Measurements from ENCODE around the gene GLT8D1.

The GLT8D1 gene

DNA sequence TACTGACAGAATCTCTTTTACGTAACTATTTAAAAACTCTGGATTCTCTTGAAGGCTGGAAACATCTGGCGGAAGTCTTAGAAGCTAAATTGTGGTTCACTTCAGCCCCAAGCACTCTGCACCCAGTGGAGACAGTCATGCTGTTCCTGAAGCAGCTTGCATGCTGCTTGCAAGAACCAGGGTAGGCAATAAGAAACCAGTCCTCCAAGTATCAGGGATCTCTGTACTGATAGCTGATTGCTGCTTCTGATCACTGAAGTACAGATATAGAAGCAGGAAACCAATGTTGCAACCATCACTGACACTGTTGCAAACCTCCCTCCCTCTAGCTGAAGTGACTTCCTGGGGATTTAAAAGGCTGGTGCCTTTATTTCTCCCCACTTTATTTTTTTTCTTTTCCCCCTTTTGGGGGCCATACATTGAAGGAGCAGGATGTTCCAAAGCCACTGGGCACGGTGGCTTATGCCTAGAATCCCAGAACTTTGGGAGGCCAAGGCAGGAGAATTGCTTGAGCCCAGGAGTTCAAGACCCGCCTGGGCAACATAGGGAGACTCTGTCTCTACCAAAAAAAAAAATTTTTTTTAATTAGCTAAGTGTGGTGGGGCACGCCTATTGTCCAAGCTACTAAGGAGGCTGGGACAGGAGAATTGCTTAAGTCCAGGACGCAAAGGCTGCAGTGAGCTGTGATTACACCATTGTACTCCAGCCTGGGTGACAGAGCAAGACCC, 15.6 kb upstream of the GLT8D1 start:
- no peaks in the 10 kb centered on the region for H3K9me3 Mint-ChIP-seq
- H3K4me3 Mint-ChIP-seq: no peak overlapping the region
- H3K27me3 Mint-ChIP-seq: no peaks in the 10 kb centered on the region
- peaks cover 19% of the 10 kb centered on the region for H3K36me3 Mint-ChIP-seq (ENCODE audit: low read depth)
- H3K27ac Mint-ChIP-seq: peak overlapping the region; percentile 34
- peaks cover 27% of the 10 kb centered on the region for H3K4me1 Mint-ChIP-seq (ENCODE audit: low read depth)

DNA sequence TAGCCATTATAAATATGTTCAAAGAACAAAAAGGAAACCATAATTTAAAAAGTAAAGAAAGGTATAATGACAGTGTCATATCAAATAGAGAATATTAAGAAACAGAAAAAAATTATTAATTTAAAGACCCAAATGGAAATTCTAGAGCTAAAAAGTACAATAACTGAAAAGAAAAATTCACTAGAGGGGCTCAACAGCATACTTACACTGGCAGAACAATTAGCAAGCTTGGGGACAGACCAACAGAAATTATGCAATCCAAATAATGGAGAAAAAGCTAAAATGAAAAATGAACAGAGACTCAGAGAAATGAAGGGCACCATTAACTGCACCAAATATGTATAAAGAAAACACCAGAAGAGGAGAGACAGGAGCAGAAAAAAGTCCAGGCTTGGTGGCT, 14.0 kb upstream of the GLT8D1 start:
- peaks cover 19% of the 10 kb centered on the region for H3K36me3 Mint-ChIP-seq (ENCODE audit: low read depth)
- H3K9me3 Mint-ChIP-seq: no peaks in the 10 kb centered on the region
- peaks cover 27% of the 10 kb centered on the region for H3K4me1 Mint-ChIP-seq (ENCODE audit: low read depth)
- peak overlapping the region; percentile 1 for H3K27ac Mint-ChIP-seq
- H3K27me3 Mint-ChIP-seq: no peaks in the 10 kb centered on the region
- H3K4me3 Mint-ChIP-seq: no peak overlapping the region

- Mint-ChIP-seq H3K36me3 (ENCODE audit: low read depth) (peaks cover 25% of the 10 kb centered on the region), H3K27ac (no peak overlapping the region)
These were observed 10.2 kb upstream of the GLT8D1 start for GRCh38 chr3:52715714-52716305.

GRCh38 chr3:52714335-52715302, 9.0 kb upstream of the GLT8D1 start:
- no peaks in the 10 kb centered on the region for H3K9me3 Mint-ChIP-seq
- peaks cover 25% of the 10 kb centered on the region for H3K36me3 Mint-ChIP-seq (ENCODE audit: low read depth)
- H3K4me1 Mint-ChIP-seq (ENCODE audit: low read depth): peaks cover 5% of the 10 kb centered on the region
- no peak overlapping the region for H3K27ac Mint-ChIP-seq
- H3K27me3 Mint-ChIP-seq: no peaks in the 10 kb centered on the region
- H3K4me3 Mint-ChIP-seq: no peak overlapping the region

More at GRCh38 chr3:52715714-52716305, 10.2 kb upstream of the GLT8D1 start:
- Mint-ChIP-seq H3K9me3 (no peaks in the 10 kb centered on the region), H3K4me1 (ENCODE audit: low read depth) (peaks cover 12% of the 10 kb centered on the region), H3K27me3 (no peaks in the 10 kb centered on the region), H3K4me3 (no peak overlapping the region)

GRCh38 chr3:52712291-52713212, 7.0 kb upstream of the GLT8D1 start:
- peaks cover 38% of the 10 kb centered on the region for H3K36me3 Mint-ChIP-seq (ENCODE audit: low read depth)
- H3K27ac Mint-ChIP-seq: no peak overlapping the region
- no peaks in the 10 kb centered on the region for H3K9me3 Mint-ChIP-seq
- no peaks in the 10 kb centered on the region for H3K27me3 Mint-ChIP-seq
- H3K4me1 Mint-ChIP-seq (ENCODE audit: low read depth): peaks cover 14% of the 10 kb centered on the region
- no peak overlapping the region for H3K4me3 Mint-ChIP-seq

DNA sequence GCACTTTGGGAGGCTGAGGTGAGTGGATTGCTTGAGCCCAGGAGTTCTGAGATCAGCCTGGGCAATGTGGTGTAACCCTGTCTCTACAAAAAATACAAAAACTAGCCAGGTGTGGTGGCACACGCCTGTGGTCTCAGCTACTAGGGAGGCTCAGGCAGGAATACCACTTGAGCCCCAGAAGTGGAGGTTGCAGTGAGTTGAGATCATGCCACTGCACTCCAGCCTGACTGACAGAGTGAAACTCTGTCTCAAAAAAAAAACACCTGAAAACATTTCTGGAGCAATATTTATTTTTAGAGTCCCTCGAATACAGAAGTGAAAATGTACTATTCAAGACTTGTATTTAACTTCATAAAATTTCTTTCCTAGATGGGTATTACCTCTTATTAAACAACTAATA, 4.9 kb upstream of the GLT8D1 start:
- Mint-ChIP-seq H3K36me3 (ENCODE audit: low read depth) (peaks cover 45% of the 10 kb centered on the region), H3K27me3 (no peaks in the 10 kb centered on the region), H3K27ac (no peak overlapping the region), H3K4me1 (ENCODE audit: low read depth) (peaks cover 22% of the 10 kb centered on the region), H3K4me3 (no peak overlapping the region), H3K9me3 (no peaks in the 10 kb centered on the region)

DNA sequence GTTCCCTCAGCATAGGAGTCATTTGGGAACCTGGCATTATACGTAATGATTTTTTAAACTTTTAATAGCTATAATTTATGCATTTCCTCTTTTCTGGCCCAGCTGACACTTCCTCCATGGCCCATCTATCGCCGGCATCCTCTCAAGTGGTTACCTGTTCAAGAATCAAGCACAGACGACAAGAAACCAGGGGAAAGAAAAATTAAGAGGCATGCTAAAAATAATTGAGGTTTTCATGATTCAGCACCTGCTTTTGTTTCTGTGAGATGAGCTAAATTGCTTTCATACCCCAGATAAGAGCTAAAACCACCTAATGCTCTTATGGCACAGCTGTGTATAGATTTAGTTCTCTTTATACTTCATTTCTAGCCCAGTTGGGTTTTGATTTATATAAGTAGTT, 2.0 kb upstream of the GLT8D1 start:
- H3K27me3 Mint-ChIP-seq: no peaks in the 10 kb centered on the region

DNA sequence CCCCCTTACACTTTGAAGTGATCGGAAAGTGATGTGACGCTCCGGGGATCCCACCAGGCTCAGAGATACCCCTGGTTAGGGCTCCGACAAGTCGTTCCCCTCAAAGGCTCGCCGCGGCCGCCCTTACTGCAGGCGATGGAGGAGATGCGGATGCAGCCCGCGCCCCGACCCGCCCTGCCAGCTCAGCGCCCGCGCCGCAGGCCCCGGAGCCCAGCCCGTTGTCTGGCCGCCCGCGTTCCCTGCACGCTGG, 228 bp downstream of the GLT8D1 start:
- H3K4me3 Mint-ChIP-seq: peak overlapping the region; percentile 97
- H3K27ac Mint-ChIP-seq: peak overlapping the region; percentile 95
- H3K36me3 Mint-ChIP-seq (ENCODE audit: low read depth): peaks cover 37% of the 10 kb centered on the region
- peaks cover 38% of the 10 kb centered on the region for H3K4me1 Mint-ChIP-seq (ENCODE audit: low read depth)
- no peaks in the 10 kb centered on the region for H3K9me3 Mint-ChIP-seq
- H3K27me3 Mint-ChIP-seq: no peaks in the 10 kb centered on the region

More for the DNA sequence above, 2.0 kb upstream of the GLT8D1 start:
- H3K9me3 Mint-ChIP-seq: no peaks in the 10 kb centered on the region
- peak overlapping the region; percentile 79 for H3K27ac Mint-ChIP-seq
- H3K4me3 Mint-ChIP-seq: peak overlapping the region; percentile 97
- peaks cover 38% of the 10 kb centered on the region for H3K4me1 Mint-ChIP-seq (ENCODE audit: low read depth)
- peaks cover 43% of the 10 kb centered on the region for H3K36me3 Mint-ChIP-seq (ENCODE audit: low read depth)

DNA sequence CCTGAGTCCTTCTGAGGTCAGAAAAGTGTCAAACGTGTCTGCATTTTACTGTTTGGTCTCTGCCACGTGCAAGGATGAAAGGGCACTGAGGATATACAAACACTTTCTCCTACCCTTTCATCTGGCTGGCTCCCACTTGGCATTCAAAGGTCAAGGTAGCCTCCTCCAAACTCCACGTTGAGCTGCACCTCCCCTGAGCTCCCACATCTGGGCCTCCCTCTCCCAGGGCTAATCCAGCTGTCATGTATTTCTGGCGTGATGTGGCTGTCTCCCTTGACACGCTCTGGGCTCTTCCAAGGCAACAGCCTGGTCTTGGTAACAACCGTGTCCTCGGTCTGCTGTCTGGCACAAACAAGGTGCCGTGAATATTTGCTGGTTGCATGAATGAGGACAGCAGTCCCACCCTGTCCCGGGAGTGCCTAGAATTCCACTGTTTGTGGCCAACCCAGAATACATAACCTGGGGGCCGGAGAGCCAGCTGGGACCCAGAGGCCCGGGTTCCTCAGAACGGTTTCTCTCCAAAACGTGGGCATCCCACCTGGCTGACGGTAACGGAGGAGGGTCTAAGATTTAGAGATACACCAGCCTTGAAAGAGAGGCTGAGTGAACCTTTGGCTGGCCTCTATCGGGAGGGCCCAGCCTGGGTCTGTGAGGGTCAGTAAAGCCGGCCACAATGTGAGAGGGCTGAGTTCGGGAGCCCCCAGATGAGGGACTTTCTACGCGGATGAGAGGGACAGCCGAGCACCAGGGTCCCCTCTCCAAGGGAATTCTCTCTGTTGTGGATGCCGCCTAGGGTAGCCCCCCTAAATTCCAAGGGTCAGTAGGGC, 767 bp downstream of the GLT8D1 start:
- Mint-ChIP-seq H3K4me1 (ENCODE audit: low read depth) (peaks cover 34% of the 10 kb centered on the region), H3K36me3 (ENCODE audit: low read depth) (peaks cover 35% of the 10 kb centered on the region), H3K4me3 (peak overlapping the region; percentile 97), H3K27me3 (no peaks in the 10 kb centered on the region), H3K9me3 (no peaks in the 10 kb centered on the region), H3K27ac (peak overlapping the region; percentile 95)

GRCh38 chr3:52703341-52703740, 2.2 kb downstream of the GLT8D1 start:
- no peaks in the 10 kb centered on the region for H3K27me3 Mint-ChIP-seq
- H3K36me3 Mint-ChIP-seq (ENCODE audit: low read depth): peaks cover 23% of the 10 kb centered on the region
- H3K4me3 Mint-ChIP-seq: peak overlapping the region; percentile 10
- no peaks in the 10 kb centered on the region for H3K9me3 Mint-ChIP-seq
- H3K4me1 Mint-ChIP-seq (ENCODE audit: low read depth): peaks cover 31% of the 10 kb centered on the region
- no peak overlapping the region for H3K27ac Mint-ChIP-seq

GRCh38 chr3:52697632-52697965, 8.0 kb downstream of the GLT8D1 start:
- Mint-ChIP-seq H3K9me3 (no peaks in the 10 kb centered on the region), H3K27me3 (no peaks in the 10 kb centered on the region), H3K27ac (peak overlapping the region; percentile 65), H3K4me3 (no peak overlapping the region), H3K36me3 (ENCODE audit: low read depth) (peaks cover 57% of the 10 kb centered on the region), H3K4me1 (ENCODE audit: low read depth) (peaks cover 33% of the 10 kb centered on the region)

DNA sequence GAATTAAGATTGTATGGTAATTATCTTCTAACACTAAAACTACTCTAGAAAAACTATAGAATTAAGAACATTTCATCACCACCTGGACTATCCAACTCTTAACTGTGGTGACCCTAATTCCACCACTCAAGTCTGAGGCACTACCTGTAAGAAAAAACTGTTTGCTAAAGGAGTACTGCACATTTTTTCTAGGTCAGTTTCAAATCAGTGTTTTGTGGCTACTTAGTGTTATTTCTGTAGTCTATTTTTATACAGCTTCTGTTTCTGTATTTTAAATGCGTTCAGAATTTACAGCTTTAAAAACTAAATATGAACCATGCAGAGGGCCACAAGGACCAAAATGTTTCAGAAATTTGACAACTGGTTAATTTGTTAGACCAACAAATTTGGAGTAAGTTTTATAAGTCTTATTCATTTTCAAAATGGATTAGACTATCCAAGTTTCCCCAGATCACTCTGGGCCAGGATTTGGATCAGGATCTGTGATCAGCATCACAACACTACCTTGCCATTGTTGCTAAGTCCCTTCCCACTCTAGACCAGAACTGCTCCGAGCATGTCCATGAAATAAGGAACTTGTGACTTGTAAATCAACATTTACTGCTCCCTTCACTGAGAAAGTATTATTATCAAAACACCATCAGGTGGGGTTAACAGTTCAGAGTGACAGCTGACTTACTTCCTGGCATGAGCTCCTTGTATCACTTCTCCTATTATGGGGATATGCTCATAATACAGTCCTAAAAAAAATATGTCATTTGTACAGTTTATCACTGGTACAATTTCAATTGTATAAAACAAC, 8.6 kb downstream of the GLT8D1 start:
- Mint-ChIP-seq H3K27me3 (no peaks in the 10 kb centered on the region), H3K4me3 (no peak overlapping the region), H3K9me3 (no peaks in the 10 kb centered on the region), H3K36me3 (ENCODE audit: low read depth) (peaks cover 60% of the 10 kb centered on the region), H3K4me1 (ENCODE audit: low read depth) (peaks cover 36% of the 10 kb centered on the region), H3K27ac (peak overlapping the region; percentile 65)
